Neural cell (in vitro differentiated cells): ENCODE data around the gene DDX27.

Experiments used
- CTCF ChIP-seq: fragments of 450-650 bp; IDR thresholded peaks from 2 replicates; pipeline ENCODE4 v1.5.1; 2014; ENCODE audit warnings: antibody characterized with exemption, mild to moderate bottlenecking, moderate library complexity; ENCODE audit not compliant: poor library complexity, severe bottlenecking
- EZH2 ChIP-seq: fragments of 200-600, 300-800 bp; shearing (Covaris generic), sonication (generic); IDR thresholded peaks from 2 replicates; pipeline ENCODE4 v1.6.1; 2014; ENCODE audit warnings: antibody characterized with exemption, low read length, borderline replicate concordance, mild to moderate bottlenecking; ENCODE audit not compliant: insufficient read depth, poor library complexity, severe bottlenecking
- POLR2AphosphoS5 ChIP-seq: IDR thresholded peaks from 2 replicates; pipeline ENCODE4 v1.6.1; 2012
- RAD21 ChIP-seq: fragments of 450-650 bp; conservative IDR thresholded peaks from 2 replicates; pipeline ENCODE4 v1.6.1; 2014; ENCODE audit warnings: antibody characterized with exemption, mild to moderate bottlenecking, moderate library complexity

- no peak for TF ChIP-seq CTCF
- TF ChIP-seq POLR2AphosphoS5: no peak
- no peak for TF ChIP-seq EZH2
- TF ChIP-seq RAD21: no peak
Measured at GRCh38 chr20:49273696-49274277, 54.6 kb downstream of the DDX27 start.
